Muscle layer of duodenum (tissue), 2 donors: ENCODE results near the gene LAMC3.

Experiments
- H3K27ac ChIP-seq: one replicate; pipeline ENCODE4 v1.7.0; 2013; ENCODE audit warnings: mild to moderate bottlenecking, low read length
- H3K27me3 ChIP-seq: one replicate; pipeline ENCODE4 v1.7.0; 2013; ENCODE audit warnings: low read depth, mild to moderate bottlenecking, control low read depth, low read length
- H3K36me3 ChIP-seq, 2 donors: one replicate each; pipeline ENCODE4 v1.7.0; 2013; ENCODE audit warnings: low read length in 2 of 2, control low read depth in 1 of 2, mild to moderate bottlenecking in 1 of 2; ENCODE audit not compliant: insufficient read depth in 2 of 2, control insufficient read depth in 1 of 2
- H3K4me1 ChIP-seq, 2 donors: one replicate each; pipeline ENCODE4 v1.7.0; 2013; ENCODE audit warnings: low read length in 2 of 2, mild to moderate bottlenecking in 2 of 2, control low read depth in 1 of 2, moderate library complexity in 1 of 2; ENCODE audit not compliant: insufficient read depth in 2 of 2, control insufficient read depth in 1 of 2
- H3K4me3 ChIP-seq, 2 donors: one replicate each; pipeline ENCODE4 v1.7.0; 2013; ENCODE audit warnings: low read length in 2 of 2, low read depth in 1 of 2, mild to moderate bottlenecking in 1 of 2
- H3K9me3 ChIP-seq, 2 donors: one replicate each; pipeline ENCODE4 v1.7.0; 2013; ENCODE audit warnings: low read length in 2 of 2, control low read depth in 1 of 2, mild to moderate bottlenecking in 1 of 2; ENCODE audit not compliant: control insufficient read depth in 1 of 2
- donor health status: healthy.

The LAMC3 gene

DNA sequence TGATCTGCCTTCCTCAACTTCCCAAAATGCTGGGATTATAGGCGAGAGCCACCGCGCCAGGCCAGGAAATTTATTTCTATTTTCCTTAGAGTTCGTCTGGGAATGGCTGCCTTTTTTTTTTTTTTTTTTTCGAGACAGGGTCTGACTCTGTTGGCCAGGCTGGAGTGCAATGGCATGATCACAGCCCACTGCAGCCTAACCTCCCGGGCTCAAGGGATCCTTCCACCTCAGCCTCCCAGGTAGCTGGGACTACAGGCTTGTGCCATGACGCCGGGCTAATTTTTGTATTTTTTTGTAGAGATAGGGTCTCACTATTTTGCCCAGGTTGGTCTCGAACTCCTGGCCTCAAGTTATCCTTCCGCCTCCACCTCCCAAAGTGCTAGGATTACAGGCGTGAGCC lies 888 bp upstream of the LAMC3 start:
- Histone ChIP-seq H3K27me3 (peaks cover 17% of the 10 kb centered on the region), H3K4me1 (peaks cover 0 to 5% of the 10 kb centered on the region in 2 donors), H3K36me3 (no peaks in the 10 kb centered on the region), H3K4me3 (no peak overlapping the region), H3K9me3 (no peaks in the 10 kb centered on the region), H3K27ac (no peak overlapping the region)

DNA sequence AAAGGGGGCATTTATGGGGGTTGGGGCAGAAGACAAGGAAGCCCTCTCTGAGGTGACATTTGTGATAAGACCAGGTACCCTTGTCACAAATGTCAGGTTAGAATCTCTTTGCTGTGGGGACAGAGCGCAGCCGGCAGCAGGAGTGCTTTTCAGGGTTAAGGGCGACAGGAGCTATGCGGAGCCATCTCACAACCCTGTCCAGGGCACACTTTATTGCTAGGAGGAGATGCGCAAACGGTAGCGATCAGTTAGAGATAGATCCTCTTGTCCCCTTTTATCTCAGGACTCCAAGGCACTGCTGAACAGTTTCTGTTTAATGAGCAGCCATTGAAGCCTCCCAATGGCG lies 438 bp upstream of the LAMC3 start:
- peaks cover 17% of the 10 kb centered on the region for H3K27me3 ChIP-seq
- H3K9me3 ChIP-seq, result no peaks in the 10 kb centered on the region
- peak overlapping the region in 1 of 2 donors; percentile 21 for H3K4me3 ChIP-seq
- no peaks in the 10 kb centered on the region for H3K36me3 ChIP-seq
- no peak overlapping the region for H3K27ac ChIP-seq
- peaks cover 0 to 5% of the 10 kb centered on the region in 2 donors for H3K4me1 ChIP-seq

DNA sequence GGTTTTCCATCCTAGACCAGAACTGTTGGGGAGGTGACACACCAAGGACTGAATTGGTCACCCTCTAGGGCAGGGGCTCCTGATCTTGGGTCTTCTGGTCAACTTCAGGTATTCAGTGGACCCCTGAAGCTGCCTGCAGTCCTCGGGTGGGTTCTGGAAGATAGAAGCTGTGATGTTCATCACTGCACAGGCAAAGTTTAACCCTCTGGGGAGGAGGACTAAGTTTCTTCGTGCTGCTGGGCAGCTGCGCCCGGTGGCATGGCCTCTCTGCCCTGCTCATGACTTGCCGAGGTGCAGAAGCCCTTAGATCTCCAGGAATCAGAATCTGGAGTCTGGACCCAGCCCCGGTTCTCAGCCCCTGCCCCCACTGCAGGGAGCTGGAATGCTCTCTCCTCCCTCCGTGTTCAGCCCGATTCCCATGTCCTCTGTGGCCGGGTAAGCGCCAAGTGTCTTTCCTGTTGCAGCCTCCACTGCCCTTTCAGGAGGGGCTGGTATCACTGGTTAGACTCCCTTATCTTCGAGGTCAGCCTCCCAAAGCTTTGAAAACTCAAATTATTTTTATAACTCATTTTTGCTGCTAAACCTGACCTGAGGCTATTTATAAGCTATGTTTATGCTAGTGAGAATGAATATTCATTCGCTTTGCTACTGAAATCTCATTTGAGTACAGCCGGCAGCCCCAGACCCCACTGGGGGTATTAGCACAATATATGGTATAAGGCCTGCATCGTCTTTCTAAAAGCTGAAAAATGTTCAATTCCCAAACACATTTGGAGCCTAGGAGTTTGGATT lies 1.7 kb downstream of the LAMC3 start:
- H3K4me1 ChIP-seq, result peaks cover 0 to 5% of the 10 kb centered on the region in 2 donors
- H3K27ac ChIP-seq, result no peak overlapping the region
- no peak overlapping the region for H3K4me3 ChIP-seq
- no peaks in the 10 kb centered on the region for H3K9me3 ChIP-seq
- peaks cover 17% of the 10 kb centered on the region for H3K27me3 ChIP-seq
- no peaks in the 10 kb centered on the region for H3K36me3 ChIP-seq

DNA sequence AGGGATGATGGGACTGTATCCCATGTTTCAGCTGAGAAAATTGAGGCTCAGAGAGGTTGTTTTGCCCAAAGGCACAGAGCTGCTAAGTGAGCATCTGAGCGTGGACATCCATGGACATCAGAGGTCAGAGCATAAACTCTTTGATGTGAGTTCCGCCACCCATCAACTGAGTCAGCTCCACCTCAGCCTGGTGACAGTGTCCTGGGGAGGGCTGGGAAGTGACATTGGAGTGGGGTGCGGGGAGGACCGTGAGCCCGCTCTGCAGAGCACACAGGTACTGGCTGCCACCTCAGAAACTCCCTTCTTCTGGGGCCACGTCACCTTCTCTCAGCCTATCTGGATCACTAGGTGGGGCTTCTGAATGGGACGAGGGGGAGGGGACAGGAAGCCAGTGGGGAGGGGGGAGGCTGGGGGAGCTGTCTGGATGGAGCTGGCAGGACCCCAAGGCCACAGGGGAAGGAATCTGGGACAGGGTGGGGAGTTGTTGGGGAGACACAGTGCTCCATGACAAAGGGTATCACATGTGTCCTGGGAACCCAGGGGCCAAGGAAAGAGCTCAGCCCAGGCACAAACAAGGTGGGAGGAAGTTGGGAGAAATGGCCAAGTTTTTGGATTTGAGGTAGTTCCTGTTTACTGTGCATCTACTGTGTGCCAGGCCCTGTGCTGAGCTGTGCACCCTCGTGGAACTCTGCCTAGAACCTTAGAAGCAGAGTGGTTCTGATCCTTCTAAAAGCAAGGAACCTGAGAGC lies 2.5 kb downstream of the LAMC3 start:
- Histone ChIP-seq H3K4me3 (no peak overlapping the region), H3K27me3 (peaks cover 17% of the 10 kb centered on the region), H3K4me1 (peaks cover 0 to 5% of the 10 kb centered on the region in 2 donors), H3K9me3 (no peaks in the 10 kb centered on the region), H3K27ac (no peak overlapping the region), H3K36me3 (no peaks in the 10 kb centered on the region)

DNA sequence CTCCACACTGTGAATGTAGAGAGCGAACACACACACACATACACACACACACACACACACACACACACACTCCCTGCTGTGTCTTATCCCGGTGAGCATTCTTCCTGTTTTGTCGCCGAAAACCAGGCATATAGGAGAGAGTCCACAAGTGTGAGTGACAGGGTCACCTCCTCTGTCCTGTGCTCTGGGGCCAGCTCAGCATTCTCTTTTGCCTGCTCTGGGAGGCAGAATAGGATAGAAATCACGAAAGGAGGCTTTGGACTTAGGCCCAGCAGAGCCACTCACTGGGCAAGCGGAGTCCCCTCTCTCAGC lies 3.0 kb downstream of the LAMC3 start:
- Histone ChIP-seq H3K27me3 (peaks cover 17% of the 10 kb centered on the region), H3K4me1 (peaks cover 0 to 5% of the 10 kb centered on the region in 2 donors), H3K9me3 (no peaks in the 10 kb centered on the region), H3K27ac (no peak overlapping the region), H3K4me3 (no peak overlapping the region), H3K36me3 (no peaks in the 10 kb centered on the region)

DNA sequence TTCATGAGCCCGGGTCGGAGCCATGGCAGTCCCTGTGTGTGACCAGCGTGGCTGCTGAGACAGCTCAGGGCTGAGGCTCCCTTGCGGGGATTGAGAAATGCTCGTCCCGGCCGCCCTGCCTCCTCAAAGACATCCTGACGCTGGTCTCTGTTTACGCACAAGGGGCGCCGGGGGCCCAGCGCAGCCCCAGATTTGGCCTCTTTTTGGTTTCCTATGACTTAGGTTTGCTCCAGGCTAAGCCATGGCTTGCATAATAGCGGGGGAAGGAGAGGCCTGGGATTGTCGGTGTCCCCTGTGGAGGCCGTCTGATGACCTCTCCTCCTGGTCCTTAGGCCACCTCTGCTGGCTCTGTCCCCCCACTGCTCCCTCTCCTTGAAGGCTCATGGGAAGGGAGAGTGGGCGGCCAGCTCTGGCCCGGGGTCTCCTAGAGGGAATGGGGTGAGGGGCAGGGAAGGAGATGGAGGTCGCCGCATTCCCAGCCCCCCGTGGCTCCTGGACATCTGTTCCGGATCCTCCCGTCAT lies 3.5 kb downstream of the LAMC3 start:
- H3K4me1 ChIP-seq, result peaks cover 0 to 5% of the 10 kb centered on the region in 2 donors
- H3K9me3 ChIP-seq, result no peaks in the 10 kb centered on the region
- no peak overlapping the region for H3K4me3 ChIP-seq
- no peak overlapping the region for H3K27ac ChIP-seq
- H3K36me3 ChIP-seq, result no peaks in the 10 kb centered on the region
- H3K27me3 ChIP-seq, result peaks cover 17% of the 10 kb centered on the region

DNA sequence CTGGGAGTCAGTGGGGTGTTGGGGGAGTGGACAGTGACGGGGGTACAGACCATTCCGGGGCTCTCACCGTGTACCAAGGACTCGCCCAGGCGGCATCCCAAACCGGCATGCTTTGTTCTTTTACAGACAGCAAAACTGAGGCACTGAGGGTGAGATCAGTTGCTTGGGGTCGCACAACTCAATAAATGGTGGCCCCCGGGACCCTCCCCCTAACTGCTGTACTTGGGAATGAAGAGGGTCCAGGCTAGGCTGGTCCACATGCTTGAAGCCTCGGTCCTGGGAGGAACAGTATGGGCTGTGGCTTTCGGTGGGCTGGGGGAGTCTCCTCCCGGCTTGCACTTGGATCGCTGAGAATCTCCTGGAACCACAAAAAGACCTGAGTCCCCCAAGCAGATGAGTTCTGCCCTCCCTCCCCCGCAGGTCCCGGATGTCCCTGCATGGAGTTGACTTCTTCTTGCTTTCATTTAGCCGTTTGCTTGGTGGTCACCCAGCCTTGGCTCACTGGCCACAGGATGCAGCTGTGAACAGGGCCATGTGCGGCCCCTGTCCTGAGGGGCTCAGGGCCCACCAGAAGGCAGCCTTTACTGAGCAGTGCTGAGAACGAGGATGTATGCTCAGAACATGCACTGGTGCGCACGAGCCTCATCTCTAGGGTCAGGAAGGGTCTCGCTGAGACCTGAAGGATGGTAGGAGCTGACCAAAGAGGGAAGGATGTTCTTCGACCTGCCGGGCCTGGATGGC lies 4.2 kb downstream of the LAMC3 start:
- Histone ChIP-seq H3K9me3 (no peaks in the 10 kb centered on the region), H3K4me1 (peaks cover 0 to 5% of the 10 kb centered on the region in 2 donors), H3K27me3 (peaks cover 17% of the 10 kb centered on the region), H3K36me3 (no peaks in the 10 kb centered on the region), H3K27ac (no peak overlapping the region), H3K4me3 (no peak overlapping the region)

DNA sequence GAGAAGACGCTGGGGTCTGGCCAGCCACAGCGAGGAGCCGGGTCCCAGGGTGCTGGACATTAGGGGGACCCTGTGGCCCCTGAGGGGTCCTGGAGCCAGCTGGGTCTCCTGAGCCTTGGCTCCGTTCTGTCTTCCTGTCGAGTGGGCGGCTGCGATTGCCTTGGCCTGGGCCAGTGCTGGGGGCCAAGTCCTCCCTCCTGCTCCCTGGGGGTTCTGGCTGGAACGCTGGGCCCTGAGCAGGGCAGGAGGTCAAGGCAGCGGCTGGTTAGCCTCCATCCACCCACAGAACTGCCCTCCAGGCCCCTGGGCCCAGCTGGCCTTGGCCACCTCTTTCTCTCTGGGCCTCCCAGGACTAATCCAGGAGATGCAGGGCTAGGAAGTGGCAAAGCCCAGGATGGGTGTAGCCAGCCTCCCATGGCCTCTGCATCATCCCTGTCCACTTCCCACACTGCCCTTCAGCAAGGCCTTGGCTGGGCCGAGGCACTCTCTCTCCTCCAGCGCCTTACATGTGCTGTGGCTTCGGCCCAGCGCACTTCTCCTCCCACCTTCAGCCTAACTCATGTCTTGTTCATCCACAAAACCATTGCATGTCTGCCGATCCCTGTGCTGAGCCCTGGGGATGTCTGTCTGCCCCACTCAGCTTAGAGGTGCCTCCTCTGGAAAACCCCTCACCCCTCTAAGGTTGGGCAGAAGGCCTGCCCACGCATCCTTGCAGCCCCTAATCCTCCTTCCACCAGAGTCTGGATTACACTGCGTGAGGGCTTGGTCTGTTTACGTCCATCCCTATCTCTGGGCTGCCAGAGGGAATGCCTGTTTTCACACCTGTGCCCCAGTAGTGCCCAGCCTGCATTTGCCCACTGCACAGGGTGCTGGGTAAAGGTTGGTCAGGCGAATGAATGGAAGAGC lies 5.0 kb downstream of the LAMC3 start:
- H3K9me3 ChIP-seq, result no peaks in the 10 kb centered on the region
- H3K27me3 ChIP-seq, result peaks cover 12% of the 10 kb centered on the region
- H3K4me1 ChIP-seq, result peaks cover 0 to 5% of the 10 kb centered on the region in 2 donors
- H3K4me3 ChIP-seq, result no peak overlapping the region
- H3K27ac ChIP-seq, result no peak overlapping the region
- H3K36me3 ChIP-seq, result no peaks in the 10 kb centered on the region

DNA sequence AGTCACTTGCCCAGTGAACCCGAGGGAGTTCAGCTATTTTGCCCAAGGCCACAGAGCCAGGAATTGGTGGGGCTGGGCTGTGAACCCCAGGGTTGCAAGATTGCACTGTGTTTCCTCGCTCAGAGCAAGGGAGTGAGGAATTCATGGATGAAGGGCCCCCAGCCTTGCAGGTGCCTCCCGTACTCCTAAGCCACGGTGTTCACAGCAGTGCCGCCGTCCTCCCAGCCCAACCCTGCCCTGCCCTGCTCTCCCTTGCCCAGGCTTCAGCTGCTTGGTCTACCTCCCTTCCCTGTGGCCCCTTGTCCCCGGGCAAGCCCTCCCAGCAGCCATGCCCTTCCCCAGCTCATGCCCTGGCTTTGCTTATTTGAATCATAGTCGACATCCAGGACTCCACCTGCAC lies 6.1 kb downstream of the LAMC3 start:
- Histone ChIP-seq H3K9me3 (no peaks in the 10 kb centered on the region), H3K4me1 (no peaks in the 10 kb centered on the region), H3K27me3 (peaks cover 5% of the 10 kb centered on the region), H3K4me3 (no peak overlapping the region), H3K36me3 (no peaks in the 10 kb centered on the region), H3K27ac (no peak overlapping the region)

DNA sequence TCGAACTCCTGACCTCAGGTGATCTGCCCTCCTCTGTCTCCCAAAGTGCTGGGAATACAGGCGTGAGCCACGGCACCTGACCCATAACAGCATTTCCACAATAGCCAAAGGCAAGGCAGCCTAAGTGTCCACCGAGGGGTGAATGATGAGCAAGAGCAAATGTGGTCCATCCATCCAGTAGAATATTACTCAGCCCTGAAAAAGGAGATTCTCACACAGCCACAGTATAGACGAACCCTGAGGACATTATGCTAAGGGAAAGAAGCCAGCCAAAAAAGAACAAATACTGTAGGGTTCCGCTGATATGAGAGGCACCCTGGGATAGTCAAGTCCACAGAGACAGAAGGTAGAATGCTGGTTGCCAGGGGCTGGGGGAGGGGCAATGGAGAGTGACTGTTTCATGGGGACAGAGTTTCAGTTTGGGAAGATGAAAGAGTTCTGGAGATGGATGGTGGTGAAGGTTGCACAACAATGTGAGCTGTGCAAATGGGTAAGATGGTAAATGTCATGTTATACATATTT lies 7.0 kb downstream of the LAMC3 start:
- no peak overlapping the region for H3K27ac ChIP-seq

More for the DNA sequence above, 7.0 kb downstream of the LAMC3 start:
- Histone ChIP-seq H3K4me3 (no peak overlapping the region), H3K9me3 (no peaks in the 10 kb centered on the region), H3K27me3 (no peaks in the 10 kb centered on the region), H3K36me3 (no peaks in the 10 kb centered on the region), H3K4me1 (no peaks in the 10 kb centered on the region)
